ENCODE results near the gene EHD4. TPM values are rescaled to one million over a fixed set of nuclear protein-coding genes. Genes with fewer than 3 reads are reported as not detected.

EHD4 gene
- total RNA-seq, 3 donors from 2014 or later: 26.4 to 39.0 (median 35.0) TPM

GRCh38 chr15:41928100-41928499 is 44.3 kb downstream of the EHD4 start:
- peaks cover 61% of the 10 kb centered on the region for H3K4me1 ChIP-seq (ENCODE audit: low read depth)
- TF ChIP-seq, protein P1, sequence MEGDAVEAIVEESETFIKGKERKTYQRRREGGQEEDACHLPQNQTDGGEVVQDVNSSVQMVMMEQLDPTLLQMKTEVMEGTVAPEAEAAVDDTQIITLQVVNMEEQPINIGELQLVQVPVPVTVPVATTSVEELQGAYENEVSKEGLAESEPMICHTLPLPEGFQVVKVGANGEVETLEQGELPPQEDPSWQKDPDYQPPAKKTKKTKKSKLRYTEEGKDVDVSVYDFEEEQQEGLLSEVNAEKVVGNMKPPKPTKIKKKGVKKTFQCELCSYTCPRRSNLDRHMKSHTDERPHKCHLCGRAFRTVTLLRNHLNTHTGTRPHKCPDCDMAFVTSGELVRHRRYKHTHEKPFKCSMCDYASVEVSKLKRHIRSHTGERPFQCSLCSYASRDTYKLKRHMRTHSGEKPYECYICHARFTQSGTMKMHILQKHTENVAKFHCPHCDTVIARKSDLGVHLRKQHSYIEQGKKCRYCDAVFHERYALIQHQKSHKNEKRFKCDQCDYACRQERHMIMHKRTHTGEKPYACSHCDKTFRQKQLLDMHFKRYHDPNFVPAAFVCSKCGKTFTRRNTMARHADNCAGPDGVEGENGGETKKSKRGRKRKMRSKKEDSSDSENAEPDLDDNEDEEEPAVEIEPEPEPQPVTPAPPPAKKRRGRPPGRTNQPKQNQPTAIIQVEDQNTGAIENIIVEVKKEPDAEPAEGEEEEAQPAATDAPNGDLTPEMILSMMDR (IDR thresholded peaks at IDR 0.05): no peak
- H3K4me3 ChIP-seq: no peak overlapping the region
- intact Hi-C loops (cut with DNase I, micrococcal nuclease): loop anchor here in 1 of 2 donors (5.0 kb wide), 1 partner anchor 44 kb away; the partner anchor contains the start of gene EHD4
- DNase-seq: no peak
- no peaks in the 10 kb centered on the region for H3K36me3 ChIP-seq (ENCODE audit: low read depth)
- peak; percentile 65 for ATAC-seq
- H3K9me3 ChIP-seq: no peaks in the 10 kb centered on the region

GRCh38 chr15:41927536-41927935 is 44.8 kb downstream of the EHD4 start:
- no peaks in the 10 kb centered on the region for H3K36me3 ChIP-seq (ENCODE audit: low read depth)
- no peak overlapping the region for H3K4me3 ChIP-seq
- no peak for DNase-seq
- intact Hi-C loops (cut with DNase I, micrococcal nuclease): loop anchor here in 1 of 2 donors (5.0 kb wide), 1 partner anchor 45 kb away; the partner anchor contains the start of gene EHD4
- ATAC-seq: no peak
- H3K4me1 ChIP-seq (ENCODE audit: low read depth): peaks cover 58% of the 10 kb centered on the region
- no peaks in the 10 kb centered on the region for H3K9me3 ChIP-seq
- TF ChIP-seq, protein P1 (IDR thresholded peaks at IDR 0.05): no peak

GRCh38 chr15:41926185-41927056 is 45.9 kb downstream of the EHD4 start:
- no peaks in the 10 kb centered on the region for H3K36me3 ChIP-seq (ENCODE audit: low read depth)
- ATAC-seq: peak; percentile 86
- peaks cover 56% of the 10 kb centered on the region for H3K4me1 ChIP-seq (ENCODE audit: low read depth)
- H3K4me3 ChIP-seq: no peak overlapping the region
- TF ChIP-seq, protein P1 (IDR thresholded peaks at IDR 0.05): no peak
- H3K9me3 ChIP-seq: no peaks in the 10 kb centered on the region
- intact Hi-C loops (cut with DNase I, micrococcal nuclease): loop anchor here in 1 of 2 donors (5.0 kb wide), 1 partner anchor 46 kb away; the partner anchor contains the start of gene EHD4
- DNase-seq: peak; percentile 63 to 74 (median 72)

- H3K4me3 ChIP-seq: no peak overlapping the region
- ATAC-seq (no peak), DNase-seq (no peak)
- H3K36me3 ChIP-seq (ENCODE audit: low read depth): no peaks in the 10 kb centered on the region
- TF ChIP-seq, protein P1 (IDR thresholded peaks at IDR 0.05): no peak
- intact Hi-C loops (cut with DNase I, micrococcal nuclease): loop anchor here in 1 of 2 donors (5.0 kb wide), 1 partner anchor 47 kb away; the partner anchor contains the start of gene EHD4
- no peaks in the 10 kb centered on the region for H3K9me3 ChIP-seq
- H3K4me1 ChIP-seq (ENCODE audit: low read depth): peaks cover 56% of the 10 kb centered on the region
Observed at GRCh38 chr15:41925086-41925608, 47.2 kb downstream of the EHD4 start.

GRCh38 chr15:41923401-41923997 is 48.9 kb downstream of the EHD4 start:
- Histone ChIP-seq H3K4me3 (no peak overlapping the region), H3K4me1 (ENCODE audit: low read depth) (peaks cover 40% of the 10 kb centered on the region), H3K36me3 (ENCODE audit: low read depth) (no peaks in the 10 kb centered on the region), H3K9me3 (no peaks in the 10 kb centered on the region)
- DNase-seq (no peak), ATAC-seq (no peak)
- intact Hi-C loops (cut with DNase I, micrococcal nuclease): no loop called here
- TF ChIP-seq, protein P1 (IDR thresholded peaks at IDR 0.05): no peak
